H1 (cell line): ENCODE data around the gene INHBA. TPM values are rescaled to one million over a fixed set of nuclear protein-coding genes. Genes with fewer than 3 reads are reported as not detected.

Experiments used
- CEBPB ChIP-seq: IDR thresholded peaks from 2 replicates; pipeline ENCODE4 v1.6.1; 2012; ENCODE audit warnings: low read depth, low read length
- CHD7 ChIP-seq: fragments of 300-600 bp; sonication (generic); IDR thresholded peaks from 2 replicates; pipeline ENCODE4 v1.7.1; 2012; ENCODE audit warnings: low read length, moderate library complexity, mild to moderate bottlenecking, inconsistent platforms; ENCODE audit not compliant: insufficient replicate concordance
- EP300 ChIP-seq, 2 experiments: IDR thresholded peaks; 1 replicate in 1 of 2; 2 replicates in 1 of 2; pipeline ENCODE4 v1.6.1; 2011 to 2012; ENCODE audit warnings: low read depth in 2 of 2, low read length in 2 of 2, mild to moderate bottlenecking in 2 of 2, borderline replicate concordance in 1 of 2, inconsistent platforms in 1 of 2, moderate library complexity in 1 of 2
- GTF2F1 ChIP-seq: IDR thresholded peaks from 2 replicates; pipeline ENCODE4 v1.6.1; 2012; ENCODE audit warnings: low read depth, low read length, improper control_type of control experiment, borderline replicate concordance
- HDAC2 ChIP-seq, 2 experiments: fragments of 300-600 bp in 1 of 2; sonication (generic) in 1 of 2; IDR thresholded peaks; 2 replicates each; pipeline ENCODE4 v1.6.1; 2011 to 2012; ENCODE audit warnings: low read depth in 2 of 2, low read length in 2 of 2, mild to moderate bottlenecking in 2 of 2, moderate library complexity in 2 of 2, borderline replicate concordance in 1 of 2, inconsistent platforms in 1 of 2
- JUND ChIP-seq: IDR thresholded peaks from 2 replicates; pipeline ENCODE4 v1.6.1; 2011; ENCODE audit warnings: mild to moderate bottlenecking, improper control_type of control experiment, low read length
- MAX ChIP-seq: IDR thresholded peaks from 2 replicates; pipeline ENCODE4 v1.6.1; 2012; ENCODE audit warnings: inconsistent platforms
- RFX5 ChIP-seq: IDR thresholded peaks from 2 replicates; pipeline ENCODE4 v1.6.1; 2011; ENCODE audit warnings: low read depth, low read length, improper control_type of control experiment, borderline replicate concordance
- SP1 ChIP-seq: IDR thresholded peaks from 2 replicates; pipeline ENCODE4 v1.6.1; 2011; ENCODE audit warnings: low read depth, low read length
- SRF ChIP-seq: IDR thresholded peaks from 2 replicates; pipeline ENCODE4 v1.6.1; 2011; ENCODE audit warnings: mild to moderate bottlenecking, low read depth, low read length, moderate library complexity
- polyA plus RNA-seq, 7 experiments: library from polyadenylated mRNA; depleted of rRNA in 3 of 7; stranded (reverse) in 5 of 7; unstranded in 2 of 7; fragments of >200 nt in 5 of 7; fragments of 200-250 nt in 2 of 7; gene quantifications; 1 replicate in 5 of 7; 2 replicates in 1 of 7; 4 replicates in 1 of 7; pipeline versions ENCODE4 v1.2.1 to v1.2.3, GENCODE V29; 2011 to 2013; ENCODE audit warnings: missing spikeins in 2 of 7, mixed read lengths in 2 of 7
- total RNA-seq: library from RNA; stranded (reverse); fragmentation: NEBNext Ultra II Directional; extraction: Animal tissue kit (Norgen Biotek cat#: 25700); gene quantifications from 2 replicates; pipeline ENCODE4 v1.2.1, GENCODE V29; 2021

The INHBA gene
- total and polyA plus RNA-seq, 2 of the 8 experiments (the other 6 are each of a cell fraction or from before 2014, with no cell fraction given): 1.1 to 2.7 TPM

- no peak for TF ChIP-seq CHD7
- TF ChIP-seq MAX: peak; percentile 48
- TF ChIP-seq SRF: no peak
- TF ChIP-seq JUND: no peak
- TF ChIP-seq SP1: no peak
- no peak for TF ChIP-seq RFX5
- TF ChIP-seq CEBPB: no peak
- no peak for TF ChIP-seq HDAC2 (IDR thresholded peaks at IDR 0.05; ENCODE audit: borderline replicate concordance in 1 of 2, low read depth in 2 of 2, low read length in 2 of 2)
- peak in 1 of 2 experiments; percentile 30; a peak in 1 of 3 replicates for TF ChIP-seq EP300 (IDR thresholded peaks at IDR 0.05; ENCODE audit: borderline replicate concordance in 1 of 2, low read depth in 2 of 2, low read length in 2 of 2)
- TF ChIP-seq GTF2F1: no peak
These were observed 2.4 kb upstream of the INHBA start (continued) for GRCh38 chr7:41705109-41705901.
